SU-DHL-6 (cell line): ENCODE measurements around the gene DYRK1B.

Experiments
- CTCF ChIP-seq: fragments of 200-600 bp; sonication (generic); IDR thresholded peaks from one replicate; pipeline ENCODE4 v1.5.1; 2017; ENCODE audit warnings: antibody characterized with exemption, mild to moderate bottlenecking, low read length, moderate library complexity; ENCODE audit not compliant: insufficient read depth, poor library complexity, severe bottlenecking
- EZH2phosphoT487 ChIP-seq: fragments of 200-600 bp; sonication (generic), shearing (Covaris generic); conservative IDR thresholded peaks from 2 replicates; pipeline ENCODE4 v1.6.1; 2018; ENCODE audit warnings: mild to moderate bottlenecking, antibody characterized with exemption, low read length, moderate library complexity, mixed read lengths

DNA sequence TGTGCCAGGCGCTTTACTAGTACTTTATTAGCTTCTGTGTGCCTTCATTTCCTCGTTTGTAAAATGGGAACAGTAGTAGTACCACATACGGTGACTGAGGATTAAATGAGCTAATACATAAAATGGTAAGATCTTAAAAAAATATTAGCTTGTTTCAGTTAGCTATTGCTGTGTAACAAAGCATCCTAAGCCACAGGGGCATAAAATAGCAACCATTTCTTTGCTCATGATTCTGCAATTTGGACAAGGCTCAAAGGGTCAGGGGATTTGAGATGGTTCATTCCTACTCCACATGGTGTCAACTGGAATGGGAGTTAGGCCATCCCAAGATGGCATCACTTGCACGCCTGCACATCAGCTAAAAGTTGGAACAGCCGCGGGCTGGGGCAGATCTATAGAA, 13.3 kb downstream of the DYRK1B start:
- TF ChIP-seq CTCF (no peak), EZH2phosphoT487 (no peak)
